Measurements from ENCODE around the gene ADCY3.
"Not testable (repeated sequence)": the region's sequence is repeated elsewhere in the genome, so short reads cannot be mapped to it uniquely, and the experiment has no call there.

Gene ADCY3

DNA sequence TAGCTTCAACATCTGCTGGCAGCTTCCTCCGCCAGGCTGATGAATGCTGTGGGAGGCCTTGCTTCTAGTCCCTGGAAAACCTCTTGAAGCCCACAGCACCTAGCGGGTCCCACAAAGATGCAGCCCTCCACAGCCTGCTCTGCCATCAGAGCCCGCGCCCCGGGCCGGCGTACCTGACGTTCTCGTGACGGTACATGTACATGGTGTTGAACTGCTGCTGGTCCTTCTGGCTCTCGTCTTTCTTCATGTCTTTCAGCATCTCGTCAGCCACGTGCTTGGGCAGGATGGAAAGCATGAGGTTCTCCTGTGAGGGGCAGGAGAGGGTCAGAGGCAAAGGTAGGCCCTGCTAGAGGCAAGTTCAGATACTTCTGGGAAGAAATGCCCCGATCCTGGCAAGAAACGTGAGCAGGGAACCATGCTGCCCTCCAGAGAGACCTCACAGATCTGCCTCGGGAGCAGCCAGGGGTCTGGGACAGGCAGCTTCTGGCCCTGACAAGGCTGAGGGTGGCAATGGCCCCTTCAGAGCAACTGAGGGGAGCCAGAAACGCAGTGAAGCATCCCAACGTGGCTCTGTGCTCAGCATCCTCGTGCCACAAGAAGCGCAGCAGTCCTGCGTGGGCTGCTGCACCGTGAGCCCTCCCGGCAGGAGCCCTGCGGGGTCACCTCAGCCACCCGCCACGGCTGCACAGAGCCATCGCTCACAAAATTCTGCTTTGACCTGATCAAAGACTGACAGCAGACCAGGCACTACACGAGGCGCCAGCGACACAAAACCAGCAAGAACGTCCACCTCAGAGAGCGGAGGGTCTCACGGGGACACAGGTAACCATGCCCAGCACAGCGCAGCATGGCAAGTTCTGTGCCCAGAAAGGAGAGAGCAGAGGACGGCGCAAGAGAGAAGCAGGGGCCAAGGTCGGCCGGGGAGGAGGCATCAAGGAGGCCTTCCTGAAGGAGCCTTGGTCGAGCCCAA, 77.7 kb downstream of the ADCY3 start:
- no peak for DNase-seq

DNA sequence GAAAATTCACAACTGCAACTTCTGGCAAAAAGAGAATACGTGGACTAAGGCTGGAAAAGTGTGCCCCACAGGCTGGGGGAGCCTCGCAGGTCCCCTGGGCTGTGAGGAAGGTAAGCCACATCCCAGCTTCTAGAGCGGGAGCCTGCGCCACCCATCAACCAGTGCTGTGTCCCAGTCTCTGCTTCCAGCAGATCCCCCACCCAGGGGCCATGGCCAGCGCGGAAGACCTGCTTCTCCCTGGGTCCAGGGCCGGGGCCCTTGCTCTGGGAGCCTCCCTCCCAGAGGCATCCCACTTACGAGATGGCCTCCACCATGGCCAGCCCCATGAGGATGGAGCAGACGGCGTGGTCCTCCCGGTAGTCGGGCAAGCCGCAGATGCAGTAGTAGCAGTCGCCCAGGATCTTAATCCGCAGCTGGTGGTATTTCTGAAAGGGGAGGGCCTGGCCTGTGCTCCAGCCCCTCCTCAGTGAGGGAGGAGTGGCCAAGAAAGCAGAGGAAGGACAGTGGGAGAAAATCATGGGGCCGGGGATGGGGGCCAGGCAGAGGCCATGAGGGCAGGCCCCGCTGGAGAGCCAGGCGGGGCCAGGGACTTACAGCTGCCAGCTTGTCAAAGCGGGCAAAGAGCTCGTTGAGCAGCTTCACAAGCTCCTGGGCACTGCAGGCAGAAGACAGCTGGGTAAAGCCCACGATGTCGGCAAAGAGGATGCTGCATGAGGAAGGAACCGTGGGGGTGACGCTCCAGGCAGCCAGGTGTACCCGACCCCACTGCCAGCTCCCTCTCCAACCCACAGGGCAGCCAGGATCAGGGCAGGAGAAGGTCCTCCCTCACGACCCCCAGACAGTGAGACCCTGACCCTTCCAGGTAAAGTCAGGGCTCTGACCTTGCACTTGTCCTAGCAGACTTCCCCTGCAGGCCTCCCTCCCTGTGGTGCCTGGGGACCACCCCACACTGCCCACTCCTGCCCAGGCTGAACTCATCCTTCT, 78.8 kb downstream of the ADCY3 start:
- no peak for DNase-seq

DNA sequence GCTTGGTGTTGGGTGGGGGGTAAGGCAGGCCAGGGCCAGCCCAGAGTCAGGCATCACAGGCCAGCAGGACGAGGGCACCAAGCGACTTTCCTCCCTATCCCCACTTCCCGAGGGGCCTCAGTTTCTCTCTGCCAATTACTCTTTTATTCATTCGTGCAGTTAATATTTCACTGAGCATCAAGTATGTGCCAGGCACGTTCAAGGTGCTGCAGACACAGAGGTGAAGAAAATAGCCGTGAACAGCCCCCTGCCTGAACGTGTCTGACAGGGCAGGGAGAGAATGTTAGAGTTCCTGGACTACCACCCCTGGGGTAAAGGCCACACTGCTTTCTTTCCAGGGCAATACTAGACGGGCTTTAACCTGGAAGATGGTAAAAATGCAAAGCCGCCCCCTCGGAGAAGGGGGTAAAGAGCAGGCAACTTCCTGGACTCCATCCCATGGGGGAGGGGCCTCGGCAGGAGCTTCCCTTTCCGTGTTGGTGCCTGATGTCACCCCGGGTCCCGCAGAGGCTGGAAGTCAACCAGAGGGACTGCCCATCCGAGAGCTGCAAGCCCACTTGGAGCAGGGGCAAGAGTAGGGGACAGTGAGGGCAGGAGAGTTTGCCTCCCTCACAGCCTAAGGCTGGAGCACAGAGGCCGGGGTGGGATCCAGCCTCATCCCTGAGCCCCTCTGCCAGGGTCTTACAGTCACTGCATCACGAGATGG, 79.7 kb downstream of the ADCY3 start:
- DNase-seq: no peak

DNA sequence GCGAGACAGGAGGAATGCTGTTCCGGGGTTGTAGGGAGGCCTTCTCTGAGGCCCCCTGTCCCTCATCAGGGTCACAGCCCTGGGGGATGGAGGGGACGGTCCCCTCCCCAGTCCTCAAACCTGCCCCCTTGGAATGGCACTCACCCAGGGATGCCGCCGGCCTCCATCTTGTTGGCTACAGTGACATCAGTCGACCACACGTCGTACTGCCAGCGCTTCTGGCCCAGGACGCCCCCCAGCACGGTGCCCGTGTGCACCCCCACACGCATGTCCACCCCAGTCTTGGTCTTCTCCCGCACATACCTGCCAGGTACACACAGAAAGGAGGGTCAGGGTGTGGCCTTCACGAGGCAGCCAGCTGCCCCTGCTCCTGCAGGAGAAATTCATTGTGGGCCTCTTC, 80.3 kb downstream of the ADCY3 start:
- no peak for DNase-seq

DNA sequence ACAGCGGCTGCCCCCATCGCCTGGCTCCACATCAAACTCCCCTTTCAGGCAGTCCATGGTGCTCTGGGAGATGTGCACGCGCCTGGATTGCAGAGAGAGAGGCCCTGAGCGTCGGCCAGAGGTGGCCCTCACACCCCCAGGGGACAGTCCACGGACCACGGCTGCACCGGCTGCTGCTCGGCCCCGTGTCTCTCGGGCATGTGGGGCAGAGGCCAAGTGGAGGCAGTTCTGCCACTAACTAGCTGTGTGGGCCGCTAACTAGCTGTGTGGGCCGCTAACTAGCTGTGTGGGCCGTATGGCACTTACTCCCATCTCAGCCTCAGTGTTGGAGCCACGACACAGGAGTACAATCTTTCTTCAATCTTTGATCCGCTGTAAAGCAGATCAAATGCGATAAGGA, 81.5 kb downstream of the ADCY3 start:
- no peak for DNase-seq

DNA sequence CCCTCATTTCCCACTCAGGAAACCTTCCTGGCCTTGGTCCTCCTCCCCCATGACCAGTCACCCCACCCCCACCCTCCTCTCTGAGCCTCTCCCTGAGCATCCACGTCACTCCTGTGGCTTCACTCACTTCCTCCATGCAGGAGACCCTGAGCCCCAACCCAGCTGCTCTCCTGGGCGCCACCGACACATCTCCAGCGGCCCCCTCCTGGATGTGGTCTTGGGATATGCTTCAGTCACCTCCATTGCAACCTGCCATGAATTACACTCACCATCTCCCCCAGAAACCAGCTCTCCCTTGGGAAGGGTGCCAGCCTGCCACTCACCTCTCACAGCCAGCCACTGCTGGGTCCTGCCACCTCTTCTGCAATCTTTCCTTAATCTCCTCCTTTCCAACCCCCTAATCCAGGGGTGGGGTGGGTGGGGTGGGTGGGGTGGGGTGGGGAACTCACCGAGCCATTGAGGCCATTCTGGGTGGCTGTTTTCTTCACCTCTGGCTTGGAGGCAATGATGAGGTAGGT, 82.0 kb downstream of the ADCY3 start:
- no peak for DNase-seq

DNA sequence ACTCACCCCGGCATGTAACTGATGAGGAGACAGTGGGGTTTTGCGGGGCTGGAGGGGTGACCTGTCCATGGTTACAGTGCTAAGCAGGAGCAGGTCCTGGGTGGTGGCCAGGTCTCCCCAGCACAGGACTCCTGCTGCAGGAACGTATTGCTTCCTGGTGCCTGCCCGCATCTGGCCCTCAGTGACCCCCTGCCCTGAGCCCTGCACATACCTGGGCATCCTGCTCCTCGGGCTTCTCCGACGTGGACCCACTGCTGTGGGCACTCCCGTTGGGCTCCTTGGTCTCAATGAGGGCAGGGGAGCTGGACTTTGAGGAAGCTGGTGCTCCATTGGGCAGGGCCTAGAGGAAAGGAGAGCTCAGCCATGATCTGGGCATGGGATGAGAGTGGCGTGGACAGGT, 83.3 kb downstream of the ADCY3 start:
- DNase-seq: no peak

DNA sequence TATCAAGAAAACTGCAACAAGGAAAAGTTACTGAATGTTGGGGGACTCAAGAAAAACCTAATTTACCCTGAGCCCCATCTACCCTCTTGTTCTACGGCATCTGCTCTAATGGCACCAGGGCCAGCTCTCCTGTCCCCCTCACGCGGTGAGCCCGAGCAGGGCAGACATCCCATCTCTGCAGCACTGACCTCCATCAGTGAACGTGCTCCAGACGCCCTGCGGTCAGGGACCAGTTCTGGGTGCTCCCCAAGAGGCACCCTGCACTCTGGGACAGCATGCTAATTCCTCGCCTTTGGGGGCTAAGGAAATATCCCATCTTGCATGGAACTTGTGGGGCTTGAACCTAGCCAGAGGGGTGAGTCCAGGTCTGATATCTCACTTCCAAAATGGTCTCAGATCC, 83.8 kb downstream of the ADCY3 start:
- DNase-seq: no peak

DNA sequence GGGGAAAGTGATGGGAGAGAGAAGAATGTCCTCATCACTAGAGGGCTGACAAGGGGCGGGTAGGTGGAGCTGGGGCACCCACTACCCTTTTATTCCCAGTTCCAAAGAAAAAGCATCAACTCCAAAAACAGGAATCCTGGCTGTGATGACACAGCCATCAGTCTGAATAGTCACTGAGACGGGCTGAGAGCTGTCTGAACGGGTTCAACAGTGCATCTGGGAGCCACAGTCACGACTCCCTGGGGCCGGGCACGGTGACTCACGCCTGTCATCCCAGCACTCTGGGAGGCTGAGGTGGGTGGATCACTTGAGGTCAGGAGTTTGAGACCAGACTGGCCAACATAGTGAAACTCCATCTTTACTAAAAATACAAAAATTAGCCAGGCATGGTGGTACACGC, 84.6 kb downstream of the ADCY3 start:
- not testable (repeated sequence) for DNase-seq

DNA sequence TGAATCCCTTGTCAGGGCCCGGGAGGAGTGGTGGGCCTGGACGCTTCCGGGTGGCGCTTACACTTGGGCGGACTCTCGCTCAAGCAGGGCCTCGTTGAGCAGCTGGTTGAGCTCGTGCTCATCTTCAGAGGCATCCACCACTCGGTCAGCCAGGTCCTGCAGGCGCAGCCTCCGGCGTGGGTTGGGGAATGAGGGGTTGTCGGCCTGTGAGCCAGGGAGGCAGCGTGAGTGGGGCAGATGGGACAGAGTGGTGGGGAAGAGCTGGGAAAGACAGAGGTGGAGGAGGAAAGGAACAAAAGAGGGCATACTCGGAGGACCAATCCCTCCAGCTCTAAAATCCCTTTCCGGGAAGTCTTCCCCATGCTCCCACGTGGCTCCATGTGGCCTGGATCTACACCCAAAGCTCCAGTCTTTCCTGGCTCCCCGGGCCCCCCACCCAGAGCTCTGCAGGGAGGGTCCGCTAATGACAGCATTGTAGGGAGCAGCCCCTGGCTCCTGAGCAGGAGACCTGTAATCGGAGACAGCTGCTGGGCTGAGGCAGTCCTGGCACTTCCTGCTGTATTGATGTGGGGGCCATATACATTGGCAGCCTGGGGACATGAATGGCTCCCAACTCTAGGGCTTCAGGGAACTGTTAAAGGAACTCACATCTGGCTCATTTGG, 85.2 kb downstream of the ADCY3 start:
- DNase-seq: no peak

DNA sequence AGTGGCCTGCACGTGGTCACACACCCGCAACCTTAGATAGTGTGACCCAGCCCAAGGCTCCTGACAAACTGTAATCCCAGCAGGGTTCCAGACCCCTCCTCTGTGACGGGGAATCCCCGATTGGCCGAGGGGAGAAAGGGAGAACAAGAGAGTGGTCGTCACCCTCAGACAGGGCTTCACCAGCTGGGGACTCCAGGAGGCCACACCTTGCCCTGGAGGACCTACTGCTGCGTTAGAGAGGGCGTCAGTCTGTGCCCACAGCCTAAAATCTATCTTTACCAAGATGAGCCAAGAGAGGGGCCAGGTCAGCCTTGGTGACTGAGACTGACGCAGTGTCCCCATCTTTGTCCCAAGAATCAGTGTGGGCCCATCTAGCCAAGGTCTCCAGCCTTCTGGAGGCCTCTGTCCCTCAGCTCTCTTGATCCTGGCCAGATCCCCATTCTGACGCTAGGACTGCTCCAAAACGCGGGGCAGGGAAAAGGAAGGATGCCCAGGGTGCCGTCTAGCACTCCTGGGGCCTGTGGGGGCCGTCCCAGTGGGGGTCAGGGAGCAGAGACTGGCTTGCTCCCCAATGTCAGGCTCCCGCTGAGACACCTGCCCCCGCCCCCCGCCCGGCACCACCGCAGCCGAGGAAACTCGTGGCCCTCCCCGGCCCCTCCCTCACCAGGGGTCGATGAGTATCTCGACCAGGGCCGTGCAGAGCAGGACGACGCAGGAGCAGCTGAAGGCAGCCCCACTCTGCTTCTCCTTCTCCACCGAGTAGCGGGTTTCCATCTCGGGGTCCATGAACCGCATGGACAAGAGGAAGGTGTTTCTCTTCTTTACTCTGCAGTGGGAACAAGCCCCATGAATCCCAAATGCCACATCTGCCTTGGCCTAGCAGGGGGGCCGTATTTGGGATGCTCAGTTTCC, 86.0 kb downstream of the ADCY3 start:
- no peak for DNase-seq

DNA sequence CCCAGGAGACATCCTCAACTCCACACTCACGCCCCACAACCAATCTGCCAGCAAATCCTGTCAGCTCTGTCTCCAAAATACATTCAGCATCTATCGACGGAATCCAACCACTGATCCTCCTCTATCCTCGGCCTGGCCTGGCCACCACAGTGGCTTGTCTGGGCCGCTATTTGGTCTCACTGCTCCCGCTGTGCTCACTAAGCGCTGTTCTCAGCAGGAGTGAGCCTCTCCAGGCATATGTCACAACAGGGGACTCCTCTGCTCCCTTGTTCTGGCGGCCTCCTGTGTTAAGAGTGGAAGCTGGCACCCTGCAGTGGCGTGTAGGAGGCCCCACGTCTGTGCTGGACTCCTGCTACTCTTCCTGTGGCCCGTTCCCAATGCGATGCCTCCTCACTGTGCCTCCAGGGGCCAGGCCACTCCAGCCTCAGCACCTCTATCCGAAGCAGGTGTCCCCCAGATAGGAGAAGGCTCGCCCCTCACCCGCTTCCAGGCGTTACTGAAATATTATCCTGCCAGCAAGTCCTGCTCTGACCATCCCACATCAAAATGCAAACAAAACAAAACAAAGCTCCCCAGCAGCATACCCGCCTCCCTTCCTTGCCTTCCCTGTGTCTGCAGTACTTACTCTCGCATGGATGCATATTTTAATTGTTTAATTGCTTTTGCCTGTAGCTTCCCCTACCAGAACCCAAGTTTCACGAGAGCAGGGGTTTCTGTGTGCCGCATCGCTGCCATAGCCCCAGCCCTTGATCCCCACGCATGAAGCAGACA, 86.9 kb downstream of the ADCY3 start:
- no peak for DNase-seq

DNA sequence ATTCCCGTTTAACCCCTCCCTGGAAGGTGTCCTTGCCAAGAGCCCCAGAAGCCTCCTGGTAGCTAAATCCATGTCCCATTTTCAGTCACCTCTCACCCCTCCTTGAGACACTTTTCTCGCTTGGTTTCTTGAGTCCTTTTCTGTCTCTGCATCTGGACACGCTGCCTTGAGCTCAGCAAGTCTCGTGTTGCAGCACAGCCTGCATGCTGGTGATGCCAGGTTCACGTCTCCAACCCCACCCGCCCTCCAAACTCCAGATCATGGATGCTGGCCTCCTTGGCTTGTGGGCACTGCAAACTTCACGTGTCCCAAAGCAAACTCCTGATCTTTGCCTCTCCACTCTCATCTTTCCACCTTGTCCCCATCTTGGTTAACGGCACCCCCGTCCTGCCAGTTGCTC, 87.5 kb downstream of the ADCY3 start:
- DNase-seq: no peak

DNA sequence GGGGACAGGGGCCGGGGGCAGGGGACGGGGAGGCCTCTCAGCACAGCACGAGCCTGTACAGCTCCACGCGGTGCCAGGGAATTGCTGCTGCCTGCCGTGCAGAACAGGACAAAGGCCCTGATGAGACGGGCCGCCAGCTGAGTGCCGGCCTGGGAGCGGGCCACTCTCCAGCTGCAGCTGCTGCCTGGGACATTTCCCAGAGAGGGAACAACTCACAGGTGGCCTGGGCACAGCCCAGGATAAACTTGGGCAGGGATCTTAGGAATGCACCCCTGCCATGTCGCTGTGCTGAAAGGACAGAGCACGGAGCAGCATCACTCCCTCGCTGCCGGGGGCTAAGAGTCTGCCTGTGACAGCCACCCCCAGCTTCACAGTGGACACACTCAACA, 88.0 kb downstream of the ADCY3 start:
- DNase-seq: no peak

DNA sequence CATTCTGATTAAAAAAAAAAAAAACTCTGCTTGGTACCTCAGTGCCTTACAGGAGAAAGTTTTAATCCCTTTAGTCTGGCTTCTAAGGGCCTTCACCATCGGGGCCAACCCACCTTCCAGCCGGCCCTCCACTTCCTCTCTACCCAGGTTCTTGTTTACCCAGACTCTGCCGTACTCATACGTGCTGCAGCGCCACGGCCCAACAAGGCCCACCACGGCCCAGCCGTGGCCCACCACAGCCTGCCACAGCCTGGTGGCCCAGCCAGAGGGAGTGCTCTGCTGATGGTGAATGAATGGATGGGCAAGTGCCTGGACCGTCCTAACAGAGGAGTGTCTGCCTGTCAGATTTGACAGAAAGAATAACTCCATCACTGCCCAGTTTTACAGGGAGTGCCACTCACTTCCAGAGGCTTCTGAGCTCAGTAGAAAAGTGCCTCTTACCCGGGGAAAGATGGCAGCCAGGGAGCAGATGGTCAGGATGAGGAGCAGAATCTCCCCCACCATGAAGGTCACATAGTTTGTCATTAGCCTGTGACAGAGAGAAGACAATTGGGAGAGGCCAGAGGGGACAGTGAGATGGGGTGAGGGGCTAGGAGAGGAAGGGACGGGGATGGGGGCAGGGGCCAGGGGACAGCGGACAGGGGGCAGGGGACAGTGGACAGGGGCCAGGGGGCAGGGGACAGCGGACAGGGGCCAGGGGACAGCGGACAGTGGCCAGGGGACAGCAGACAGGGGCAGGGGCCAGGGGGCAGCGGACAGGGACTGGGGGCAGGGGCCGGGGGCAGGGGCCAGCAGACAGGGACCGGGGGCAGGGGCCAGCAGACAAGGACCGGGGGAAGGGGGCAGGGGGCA, 88.6 kb downstream of the ADCY3 start:
- DNase-seq: no peak

DNA sequence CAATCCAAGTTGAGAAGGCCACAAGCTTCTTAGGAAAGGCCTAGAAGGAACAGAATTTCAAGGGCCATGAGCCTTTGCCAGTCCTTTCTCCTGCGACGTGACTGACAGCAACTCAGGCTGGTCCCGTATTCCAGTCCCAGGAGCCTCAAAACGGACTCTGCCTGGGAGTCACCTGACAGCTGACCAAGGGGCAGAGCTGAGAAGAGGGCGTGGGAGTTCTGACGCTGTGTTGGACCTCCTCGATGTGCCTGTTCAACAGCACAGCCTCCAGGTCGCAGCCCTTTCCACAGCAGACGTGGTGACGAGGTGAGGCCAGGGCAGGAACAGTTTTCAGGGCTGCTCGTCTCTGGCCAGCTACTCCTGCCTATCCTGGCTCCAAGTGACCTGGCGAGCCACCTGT, 89.3 kb downstream of the ADCY3 start:
- DNase-seq: no peak

DNA sequence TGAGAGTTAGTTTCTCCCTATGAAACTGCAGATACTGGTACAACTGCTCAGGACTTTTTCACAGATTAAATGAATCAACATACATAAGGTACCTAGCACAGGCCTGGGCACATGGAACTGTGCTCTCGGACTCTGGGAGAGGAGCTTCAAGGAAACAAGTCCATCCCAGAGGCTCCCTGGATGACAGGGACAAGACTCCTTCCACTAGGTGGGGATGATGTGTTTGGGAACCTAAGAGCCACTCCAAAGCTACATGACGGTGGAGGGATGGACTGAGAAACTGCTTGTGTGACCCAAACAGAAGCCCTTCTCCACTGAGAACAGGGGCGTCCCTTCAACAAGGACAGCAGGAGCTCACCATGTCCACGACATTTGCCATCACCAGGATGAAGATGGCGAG, 89.7 kb downstream of the ADCY3 start:
- DNase-seq: no peak

DNA sequence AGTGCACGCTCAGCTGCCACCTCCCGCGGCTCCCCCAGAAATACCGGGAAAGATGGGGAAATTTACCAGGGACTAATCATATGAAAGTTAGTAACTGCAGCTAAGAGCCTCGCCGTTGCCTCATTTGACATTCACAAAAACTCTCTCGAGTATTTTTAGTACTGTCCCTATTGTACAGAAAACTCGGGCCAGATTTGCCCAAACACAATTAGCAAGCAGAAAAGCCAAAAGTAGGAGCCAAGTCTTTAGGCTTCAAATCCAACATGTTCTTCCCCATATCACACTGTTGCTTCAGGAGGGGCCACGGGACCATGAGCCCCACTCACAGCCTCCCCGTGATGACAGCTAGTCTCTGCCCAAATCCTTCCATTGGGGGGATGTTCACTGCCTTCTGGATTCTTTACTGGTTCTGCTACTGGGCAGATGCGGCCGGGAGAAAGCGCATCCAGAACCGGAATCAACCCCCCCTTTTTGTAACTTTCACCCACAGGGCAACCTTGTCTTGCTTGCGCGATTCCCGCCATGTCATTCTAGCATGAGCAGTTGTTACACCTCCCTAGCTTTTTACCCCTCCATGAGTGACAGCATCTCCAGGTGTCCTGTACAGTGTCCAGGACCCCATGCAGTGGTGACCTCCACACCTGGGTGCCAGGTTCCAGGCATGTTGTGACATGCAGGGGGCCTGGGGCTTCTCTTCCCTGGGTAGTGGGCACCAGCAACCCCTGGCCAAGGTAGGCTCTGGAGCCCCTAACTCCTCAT, 91.6 kb downstream of the ADCY3 start:
- DNase-seq: no peak
